ENCODE measurements around the gene TBC1D10B. TPM values are rescaled to one million over a fixed set of nuclear protein-coding genes. Genes with fewer than 3 reads are reported as not detected.

The TBC1D10B gene
- total and polyA plus RNA-seq, 9 of the 15 experiments (the other 6 are each of a cell fraction or from before 2014, with no cell fraction given): 2.2 to 55.4 (median 17.5) TPM

- TF ChIP-seq TCF3 (CRISPR knock-in tag; IDR thresholded peaks at IDR 0.05) (peak; percentile 4; the same call in 1 of the 2 replicates), PHF20 (IDR thresholded peaks at IDR 0.05; ENCODE audit: partially characterized antibody) (peak; percentile 59), E2F4 (CRISPR knock-in tag; IDR thresholded peaks at IDR 0.05; ENCODE audit: low read depth) (peak; percentile 74; the same call in 1 of the 2 replicates), ZNF57 (CRISPR knock-in tag; IDR thresholded peaks at IDR 0.05) (no peak), USF2 (CRISPR knock-in tag; IDR thresholded peaks at IDR 0.05) (no peak), NR1H2 (CRISPR knock-in tag; IDR thresholded peaks at IDR 0.05) (no peak; the same call in 1 of the 2 replicates), PML (IDR thresholded peaks at IDR 0.05; ENCODE audit: low read length) (peak; percentile 36; the same call in 1 of the 2 replicates), BRD9 (IDR thresholded peaks at IDR 0.05; ENCODE audit: low read depth, partially characterized antibody) (peak; percentile 24), SFPQ (IDR thresholded peaks at IDR 0.05; ENCODE audit: low read depth, low read length) (no peak), CUX1 (CRISPR knock-in tag; IDR thresholded peaks at IDR 0.05) (no peak), STAT5B (CRISPR knock-in tag; IDR thresholded peaks at IDR 0.05) (no peak), FOXJ2 (tag; IDR thresholded peaks at IDR 0.05) (no peak), SAP30 (IDR thresholded peaks at IDR 0.05; ENCODE audit: borderline replicate concordance, insufficient read depth, low read depth, low read length, poor library complexity, severe bottlenecking) (no peak)
Measured at GRCh38 chr16:30378236-30379157, 8.2 kb upstream of the TBC1D10B start (continued).

All from K562 (cell line).